ENCODE measurements around the gene ELMO1. TPM values are rescaled to one million over a fixed set of nuclear protein-coding genes. Genes with fewer than 3 reads are reported as not detected.

The ELMO1 gene
- total RNA-seq, 1 donor = 215 TPM

Other genes starting within 250 kb of the ELMO1 start
- gene GPR141, start 234.9 kb upstream of the ELMO1 start, total RNA-seq = 3.8 TPM